OCI-LY1 (cell line): ENCODE measurements around the gene CHST11.

ENCODE experiments used
- H2AFZ ChIP-seq: fragments of 200-600 bp; sonication (generic), shearing (Covaris generic); 2 replicates; pipeline ENCODE4 v1.6.0; 2014; ENCODE audit warnings: antibody characterized with exemption, mild to moderate bottlenecking, low read length
- H3F3A ChIP-seq: fragments of 200-600 bp; sonication (generic), shearing (Covaris generic); 2 replicates; pipeline ENCODE4 v1.6.0; 2014; ENCODE audit warnings: mild to moderate bottlenecking, antibody characterized with exemption, low read length, moderate library complexity; ENCODE audit not compliant: insufficient read depth
- H3K27ac ChIP-seq: fragments of 200-600 bp; sonication (generic); 2 replicates; pipeline ENCODE4 v1.5.1; 2014; ENCODE audit warnings: low read length, mixed run types, mild to moderate bottlenecking, low read depth; ENCODE audit not compliant: poor library complexity, severe bottlenecking
- H3K27me3 ChIP-seq: fragments of 200-600 bp; sonication (generic); 2 replicates; pipeline ENCODE4 v1.6.0; 2014; ENCODE audit warnings: antibody characterized with exemption, mild to moderate bottlenecking, low read length, moderate library complexity; ENCODE audit not compliant: insufficient read depth
- H3K36me3 ChIP-seq: fragments of 200-600 bp; sonication (generic); 2 replicates; pipeline ENCODE4 v1.6.1; 2014; ENCODE audit warnings: mild to moderate bottlenecking, antibody characterized with exemption, low read length, moderate library complexity, mixed read lengths; ENCODE audit not compliant: insufficient read depth
- H3K4me1 ChIP-seq: fragments of 200-600 bp; sonication (generic); 2 replicates; pipeline ENCODE4 v1.5.1; 2014; ENCODE audit warnings: mild to moderate bottlenecking, low read length, moderate library complexity; ENCODE audit not compliant: insufficient read depth, severe bottlenecking
- H3K4me2 ChIP-seq: fragments of 200-600 bp; sonication (generic), shearing (Covaris generic); 2 replicates; pipeline ENCODE4 v1.6.1; 2014; ENCODE audit warnings: low read length
- H3K4me3 ChIP-seq: fragments of 200-600 bp; sonication (generic); 2 replicates; pipeline ENCODE4 v1.5.1; 2014; ENCODE audit warnings: low read length, low read depth, mild to moderate bottlenecking, mixed read lengths; ENCODE audit not compliant: poor library complexity, severe bottlenecking
- H3K79me2 ChIP-seq: fragments of 200-600 bp; shearing (Covaris generic); 2 replicates; pipeline ENCODE4 v1.6.1; 2016; ENCODE audit warnings: mixed run types, low read length, mixed read lengths; ENCODE audit not compliant: insufficient read depth
- H3K9ac ChIP-seq: fragments of 200-600 bp; sonication (generic), shearing (Covaris generic); 2 replicates; pipeline ENCODE4 v1.6.1; 2014; ENCODE audit warnings: mild to moderate bottlenecking, low read length, mixed read lengths
- H3K9me2 ChIP-seq: fragments of 200-600 bp; sonication (generic), shearing (Covaris generic); 2 replicates; pipeline ENCODE4 v1.6.1; 2014; ENCODE audit warnings: low read depth, mild to moderate bottlenecking, low read length, mixed read lengths
- H3K9me3 ChIP-seq: fragments of 200-600 bp; shearing (Covaris generic); 2 replicates; pipeline ENCODE4 v1.6.1; 2014; ENCODE audit warnings: low read length, mixed read lengths
- H4K20me1 ChIP-seq: fragments of 200-600 bp; sonication (generic), shearing (Covaris generic); 2 replicates; pipeline ENCODE4 v1.6.0; 2016; ENCODE audit warnings: mild to moderate bottlenecking, low read length; ENCODE audit not compliant: insufficient read depth
- EZH2 ChIP-seq: fragments of 200-600 bp; sonication (generic), shearing (Covaris generic); IDR thresholded peaks from 2 replicates; pipeline ENCODE4 v1.8.0; 2017; ENCODE audit warnings: borderline replicate concordance, mixed run types, mild to moderate bottlenecking, antibody characterized with exemption, low read length, moderate library complexity, mixed read lengths
- TF ChIP-seq, protein P1 (sequence below): fragments of 200-600 bp; sonication (generic), shearing (Covaris generic); IDR thresholded peaks from 2 replicates; pipeline ENCODE4 v1.5.1; 2017; ENCODE audit warnings: mild to moderate bottlenecking, antibody characterized with exemption, low read length, moderate library complexity, mixed read lengths

The CHST11 gene

DNA sequence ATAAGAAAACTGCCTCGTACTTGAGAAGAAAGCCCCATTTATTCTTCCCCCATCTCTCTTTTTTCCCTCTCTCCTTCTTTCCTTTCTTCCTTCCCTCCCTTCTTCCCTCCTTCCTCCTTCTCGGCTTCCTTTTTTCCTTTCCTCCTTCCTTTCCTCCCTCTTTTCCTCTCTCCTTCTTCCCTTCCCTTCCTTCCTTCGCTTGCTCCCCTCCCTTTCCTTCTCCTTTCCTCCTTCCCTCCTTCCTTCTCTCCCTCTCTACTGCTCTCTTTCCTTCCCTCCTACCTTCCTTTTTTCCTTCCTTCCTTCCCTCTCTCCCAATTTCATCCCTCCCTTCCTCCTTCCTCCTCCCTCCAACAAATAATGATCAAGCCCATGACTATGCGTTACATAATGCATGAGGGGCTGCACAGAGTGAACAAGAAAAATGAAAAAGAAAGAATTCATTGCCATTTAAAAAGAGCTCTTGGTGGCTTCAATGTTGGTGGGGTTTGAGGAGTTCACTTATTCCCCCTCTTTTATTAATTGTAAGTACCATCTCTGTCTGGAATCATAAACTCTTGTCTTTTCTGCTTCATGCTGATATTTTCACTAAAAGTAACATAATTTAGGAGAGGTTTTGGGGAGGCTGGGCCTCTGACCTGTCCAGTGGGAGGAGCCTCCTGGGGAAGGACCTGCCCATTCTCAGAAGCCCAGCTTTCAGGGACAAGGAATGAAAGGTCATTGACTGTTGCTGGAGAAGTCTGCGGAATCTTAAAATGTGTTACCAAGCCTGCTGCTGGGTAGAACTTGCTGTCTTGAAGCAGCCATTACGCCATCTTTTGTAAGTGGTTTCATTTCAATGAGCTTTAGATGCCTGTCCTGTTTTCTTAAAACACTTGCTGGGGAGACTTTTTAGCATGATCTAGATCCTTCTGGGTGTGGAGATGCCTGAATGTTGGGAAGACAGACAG is 144.3 kb downstream of the CHST11 start:
- Histone ChIP-seq H3K9me2 (no peaks in the 10 kb centered on the region), H3K4me1 (peaks cover 59% of the 10 kb centered on the region), H3K4me3 (no peak overlapping the region), H3K27ac (no peak overlapping the region), H4K20me1 (no peaks in the 10 kb centered on the region), H3K27me3 (no peaks in the 10 kb centered on the region), H3K36me3 (no peaks in the 10 kb centered on the region), H3K4me2 (no peak overlapping the region), H3K9me3 (no peaks in the 10 kb centered on the region), H2AFZ (no peak overlapping the region), H3K79me2 (no peaks in the 10 kb centered on the region), H3K9ac (no peak overlapping the region), H3F3A (no peaks in the 10 kb centered on the region)
- TF ChIP-seq EZH2 = no peak

DNA sequence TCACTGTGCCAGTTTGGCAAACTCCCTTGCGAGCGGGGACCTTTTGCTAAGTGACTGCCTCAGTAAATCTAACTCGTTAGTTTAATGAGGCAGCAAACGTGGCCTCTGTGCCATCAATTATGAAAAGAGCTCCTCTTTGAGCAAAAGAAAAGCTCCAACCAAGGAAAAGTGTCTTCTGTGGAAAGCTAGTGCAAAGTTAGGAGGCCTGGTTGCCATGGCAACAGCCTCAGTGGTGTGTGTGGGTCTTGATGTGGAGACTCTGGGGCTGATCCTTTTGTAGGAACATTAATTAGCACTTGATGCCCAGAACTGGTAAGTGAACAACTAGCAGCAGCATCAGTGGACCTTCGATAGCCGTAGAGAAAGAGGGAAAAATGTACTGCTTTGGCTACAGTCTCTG is 145.7 kb downstream of the CHST11 start:
- Histone ChIP-seq H3K36me3 (no peaks in the 10 kb centered on the region), H3K4me2 (no peak overlapping the region), H3K4me1 (peaks cover 46% of the 10 kb centered on the region), H3K4me3 (no peak overlapping the region), H3K27ac (no peak overlapping the region), H4K20me1 (no peaks in the 10 kb centered on the region), H3K9ac (no peak overlapping the region), H2AFZ (no peak overlapping the region), H3K9me3 (no peaks in the 10 kb centered on the region), H3F3A (no peaks in the 10 kb centered on the region), H3K27me3 (no peaks in the 10 kb centered on the region), H3K9me2 (no peaks in the 10 kb centered on the region), H3K79me2 (no peaks in the 10 kb centered on the region)
- TF ChIP-seq EZH2 = no peak
- TF ChIP-seq, protein P1, sequence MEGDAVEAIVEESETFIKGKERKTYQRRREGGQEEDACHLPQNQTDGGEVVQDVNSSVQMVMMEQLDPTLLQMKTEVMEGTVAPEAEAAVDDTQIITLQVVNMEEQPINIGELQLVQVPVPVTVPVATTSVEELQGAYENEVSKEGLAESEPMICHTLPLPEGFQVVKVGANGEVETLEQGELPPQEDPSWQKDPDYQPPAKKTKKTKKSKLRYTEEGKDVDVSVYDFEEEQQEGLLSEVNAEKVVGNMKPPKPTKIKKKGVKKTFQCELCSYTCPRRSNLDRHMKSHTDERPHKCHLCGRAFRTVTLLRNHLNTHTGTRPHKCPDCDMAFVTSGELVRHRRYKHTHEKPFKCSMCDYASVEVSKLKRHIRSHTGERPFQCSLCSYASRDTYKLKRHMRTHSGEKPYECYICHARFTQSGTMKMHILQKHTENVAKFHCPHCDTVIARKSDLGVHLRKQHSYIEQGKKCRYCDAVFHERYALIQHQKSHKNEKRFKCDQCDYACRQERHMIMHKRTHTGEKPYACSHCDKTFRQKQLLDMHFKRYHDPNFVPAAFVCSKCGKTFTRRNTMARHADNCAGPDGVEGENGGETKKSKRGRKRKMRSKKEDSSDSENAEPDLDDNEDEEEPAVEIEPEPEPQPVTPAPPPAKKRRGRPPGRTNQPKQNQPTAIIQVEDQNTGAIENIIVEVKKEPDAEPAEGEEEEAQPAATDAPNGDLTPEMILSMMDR = no peak

DNA sequence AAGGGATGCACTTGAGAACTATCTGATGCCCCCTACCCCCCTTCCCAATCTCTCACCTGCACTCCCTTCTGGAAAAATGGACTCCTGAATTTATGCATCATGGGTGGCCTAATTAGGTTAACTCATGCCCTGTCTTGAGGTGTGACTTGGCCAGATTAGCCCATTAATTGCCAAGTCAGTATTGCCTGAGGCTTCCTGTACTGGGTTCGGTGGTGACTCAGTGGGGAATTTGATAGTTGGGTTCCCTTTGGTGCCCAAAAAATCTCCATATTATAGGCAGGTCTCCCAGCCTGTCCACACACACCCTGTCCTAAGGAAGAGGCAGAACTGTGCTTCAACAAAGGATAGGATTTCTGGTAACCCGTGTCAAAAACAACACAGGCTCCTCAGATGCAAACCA is 146.1 kb downstream of the CHST11 start:
- H4K20me1 ChIP-seq = no peaks in the 10 kb centered on the region
- TF ChIP-seq EZH2 = no peak
- TF ChIP-seq, protein P1 = no peak
- no peak overlapping the region for H2AFZ ChIP-seq
- no peak overlapping the region for H3K4me2 ChIP-seq
- H3K9me2 ChIP-seq = no peaks in the 10 kb centered on the region
- H3K27me3 ChIP-seq = no peaks in the 10 kb centered on the region
- no peaks in the 10 kb centered on the region for H3F3A ChIP-seq
- H3K4me1 ChIP-seq = peaks cover 41% of the 10 kb centered on the region
- no peaks in the 10 kb centered on the region for H3K79me2 ChIP-seq
- H3K4me3 ChIP-seq = no peak overlapping the region
- H3K27ac ChIP-seq = no peak overlapping the region
- no peaks in the 10 kb centered on the region for H3K36me3 ChIP-seq
- H3K9ac ChIP-seq = no peak overlapping the region
- no peaks in the 10 kb centered on the region for H3K9me3 ChIP-seq
